EH (cell line): ENCODE measurements around the gene MACROD1.
"Not testable (repeated sequence)": the region's sequence is repeated elsewhere in the genome, so short reads cannot be mapped to it uniquely, and the experiment has no call there.

Source experiments
- DNase-seq: peaks from one replicate; pipeline ENCODE4 v3.0.0-alpha.2; 2015; ENCODE audit warnings: low read depth

The MACROD1 gene

GRCh38 chr11:63997801-63998337 lies 168.0 kb downstream of the MACROD1 start:
- no peak for DNase-seq

GRCh38 chr11:63997104-63997700 lies 168.7 kb downstream of the MACROD1 start:
- no peak for DNase-seq

- no peak for DNase-seq
These were observed 169.4 kb downstream of the MACROD1 start for GRCh38 chr11:63996512-63996911.

GRCh38 chr11:63993993-63994392 lies 171.9 kb downstream of the MACROD1 start:
- no peak for DNase-seq

GRCh38 chr11:63993100-63993499 lies 172.8 kb downstream of the MACROD1 start:
- DNase-seq = no peak

- no peak for DNase-seq
These were observed 174.4 kb downstream of the MACROD1 start for GRCh38 chr11:63991558-63991957.

- DNase-seq = no peak
These were observed 178.9 kb downstream of the MACROD1 start for GRCh38 chr11:63986932-63987513.

GRCh38 chr11:63986156-63986931 lies 179.6 kb downstream of the MACROD1 start, which contains the start of gene OTUB1:
TSS of gene OTUB1 (plus strand) at chr11:63986438. CDS start at chr11:63986457, 19 bp downstream.
- DNase-seq = peak; percentile 92

GRCh38 chr11:63985812-63986155 lies 180.1 kb downstream of the MACROD1 start:
- DNase-seq = no peak

GRCh38 chr11:63979426-63979825 lies 186.5 kb downstream of the MACROD1 start:
- no peak for DNase-seq

- DNase-seq = no peak
These were observed 187.2 kb downstream of the MACROD1 start for GRCh38 chr11:63978551-63979239.

GRCh38 chr11:63974259-63975143 lies 191.4 kb downstream of the MACROD1 start, which contains the start of gene COX8A:
TSS of gene COX8A (plus strand) at chr11:63974620. CDS start at chr11:63974681, 61 bp downstream.
- DNase-seq = peak; percentile 100

GRCh38 chr11:63973912-63974258 lies 192.0 kb downstream of the MACROD1 start:
- DNase-seq = not testable (repeated sequence)

- no peak for DNase-seq
These were observed 195.0 kb downstream of the MACROD1 start for GRCh38 chr11:63970902-63971301.

GRCh38 chr11:63969461-63969860 lies 196.5 kb downstream of the MACROD1 start:
- DNase-seq = no peak

- DNase-seq = no peak
These were observed 199.5 kb downstream of the MACROD1 start for GRCh38 chr11:63966444-63966843.

- DNase-seq = not testable (repeated sequence)
These were observed 202.0 kb downstream of the MACROD1 start for GRCh38 chr11:63963895-63964294.

GRCh38 chr11:63961608-63962412 lies 204.1 kb downstream of the MACROD1 start:
- DNase-seq = peak; percentile 38

- DNase-seq = no peak
These were observed 207.9 kb downstream of the MACROD1 start for GRCh38 chr11:63958008-63958407.

GRCh38 chr11:63952570-63952969 lies 213.3 kb downstream of the MACROD1 start:
- DNase-seq = no peak
